ENCODE data around the gene SLC35E1.

Gene SLC35E1

DNA sequence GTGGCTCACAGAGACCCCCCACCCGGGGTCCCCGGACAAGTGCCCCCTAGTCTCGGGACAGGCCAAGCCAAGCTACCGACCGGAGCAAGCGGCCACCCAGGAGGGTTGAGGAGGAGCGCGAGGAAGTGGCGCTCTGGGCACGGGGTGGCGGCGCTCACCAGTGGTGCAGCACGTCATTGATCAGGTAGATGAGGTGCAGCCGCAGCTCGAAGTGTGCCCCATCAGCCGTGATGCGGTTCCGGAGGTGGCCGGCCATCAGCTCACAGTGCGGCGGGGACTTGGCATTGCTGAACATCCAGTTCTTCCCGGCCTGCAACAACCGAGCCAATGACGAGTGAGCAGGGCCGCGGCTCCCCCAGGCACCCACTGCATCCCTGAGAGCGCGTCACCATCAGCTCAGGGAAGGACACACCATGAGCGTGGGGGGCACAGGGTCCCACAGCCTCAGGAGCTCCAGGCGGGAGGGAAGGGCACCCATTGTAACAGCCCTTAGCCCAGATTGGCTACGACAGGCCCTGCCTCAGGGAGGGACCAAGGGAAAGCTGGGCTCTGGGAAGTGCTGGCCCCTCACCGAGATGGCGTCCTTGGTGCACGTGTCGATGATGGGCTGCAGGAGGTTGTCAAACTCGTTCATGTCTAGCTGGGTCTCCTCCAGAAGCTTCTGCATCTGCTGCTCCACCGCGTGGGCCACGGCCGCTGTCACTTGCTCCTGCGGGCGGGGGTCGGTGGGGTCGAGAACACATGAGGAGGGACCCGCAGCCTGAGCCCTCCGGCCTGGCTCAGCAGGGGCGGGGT is 39.6 kb downstream of the SLC35E1 start:
- DNase-seq (ENCODE audit: insufficient read length, low spot score) (no peak), FAIRE-seq (no peak)
- TF ChIP-seq, protein P1, sequence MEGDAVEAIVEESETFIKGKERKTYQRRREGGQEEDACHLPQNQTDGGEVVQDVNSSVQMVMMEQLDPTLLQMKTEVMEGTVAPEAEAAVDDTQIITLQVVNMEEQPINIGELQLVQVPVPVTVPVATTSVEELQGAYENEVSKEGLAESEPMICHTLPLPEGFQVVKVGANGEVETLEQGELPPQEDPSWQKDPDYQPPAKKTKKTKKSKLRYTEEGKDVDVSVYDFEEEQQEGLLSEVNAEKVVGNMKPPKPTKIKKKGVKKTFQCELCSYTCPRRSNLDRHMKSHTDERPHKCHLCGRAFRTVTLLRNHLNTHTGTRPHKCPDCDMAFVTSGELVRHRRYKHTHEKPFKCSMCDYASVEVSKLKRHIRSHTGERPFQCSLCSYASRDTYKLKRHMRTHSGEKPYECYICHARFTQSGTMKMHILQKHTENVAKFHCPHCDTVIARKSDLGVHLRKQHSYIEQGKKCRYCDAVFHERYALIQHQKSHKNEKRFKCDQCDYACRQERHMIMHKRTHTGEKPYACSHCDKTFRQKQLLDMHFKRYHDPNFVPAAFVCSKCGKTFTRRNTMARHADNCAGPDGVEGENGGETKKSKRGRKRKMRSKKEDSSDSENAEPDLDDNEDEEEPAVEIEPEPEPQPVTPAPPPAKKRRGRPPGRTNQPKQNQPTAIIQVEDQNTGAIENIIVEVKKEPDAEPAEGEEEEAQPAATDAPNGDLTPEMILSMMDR (IDR thresholded peaks at IDR 0.05; ENCODE audit: insufficient read depth, missing control alignments) = no peak

GRCh38 chr19:16531380-16531669 is 40.9 kb downstream of the SLC35E1 start:
- TF ChIP-seq, protein P1 (IDR thresholded peaks at IDR 0.05; ENCODE audit: insufficient read depth, missing control alignments) = no peak
- DNase-seq (ENCODE audit: insufficient read length, low spot score) (no peak), FAIRE-seq (no peak)

DNA sequence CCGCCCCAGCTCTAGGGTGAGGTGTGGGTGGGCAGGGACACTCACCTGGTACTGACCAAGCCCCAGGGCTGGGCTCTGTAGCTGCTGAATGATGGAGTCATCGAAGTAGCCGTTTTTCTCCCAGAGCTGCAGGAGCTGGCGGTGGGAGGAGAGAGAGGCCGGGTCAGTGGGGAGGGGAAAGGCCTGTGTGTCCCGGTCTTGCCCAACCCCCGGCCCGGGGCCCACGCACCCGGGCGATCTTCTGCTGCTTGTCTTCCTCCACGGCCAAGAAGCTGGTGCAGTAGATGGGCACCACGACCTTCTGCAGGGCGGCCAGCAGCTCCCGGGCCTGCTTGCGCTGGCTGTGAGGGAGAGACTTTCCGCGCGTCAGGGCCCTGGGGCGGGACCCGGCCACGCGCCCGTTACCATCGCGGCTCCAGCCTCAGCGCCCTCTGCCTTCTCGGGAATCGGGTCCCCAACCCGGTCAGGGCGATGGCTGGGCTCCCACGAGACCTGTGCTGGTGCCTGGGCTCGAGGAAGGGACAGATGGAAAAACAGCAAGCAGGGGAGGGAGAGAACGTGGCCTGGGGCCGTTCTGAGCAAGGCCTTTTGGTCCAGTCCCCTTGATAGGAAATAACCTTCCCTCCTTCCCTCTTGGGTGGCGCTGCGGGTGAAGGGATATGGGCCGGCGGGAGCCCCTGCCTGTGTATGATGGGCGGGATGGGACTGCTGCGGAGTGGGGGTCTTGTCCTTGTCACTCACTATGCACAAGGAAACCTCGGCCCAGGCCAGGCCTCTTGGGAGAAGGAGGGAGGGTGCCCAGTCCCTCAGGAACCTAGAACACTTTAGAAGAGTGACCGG is 41.5 kb downstream of the SLC35E1 start:
- no peak for DNase-seq (ENCODE audit: insufficient read length, low spot score)
- no peak for FAIRE-seq
- TF ChIP-seq, protein P1 (IDR thresholded peaks at IDR 0.05; ENCODE audit: insufficient read depth, missing control alignments) = no peak

GRCh38 chr19:16529466-16530144 is 42.6 kb downstream of the SLC35E1 start:
- FAIRE-seq (no peak), DNase-seq (ENCODE audit: insufficient read length, low spot score) (no peak)
- TF ChIP-seq, protein P1 (IDR thresholded peaks at IDR 0.05; ENCODE audit: insufficient read depth, missing control alignments) = no peak

DNA sequence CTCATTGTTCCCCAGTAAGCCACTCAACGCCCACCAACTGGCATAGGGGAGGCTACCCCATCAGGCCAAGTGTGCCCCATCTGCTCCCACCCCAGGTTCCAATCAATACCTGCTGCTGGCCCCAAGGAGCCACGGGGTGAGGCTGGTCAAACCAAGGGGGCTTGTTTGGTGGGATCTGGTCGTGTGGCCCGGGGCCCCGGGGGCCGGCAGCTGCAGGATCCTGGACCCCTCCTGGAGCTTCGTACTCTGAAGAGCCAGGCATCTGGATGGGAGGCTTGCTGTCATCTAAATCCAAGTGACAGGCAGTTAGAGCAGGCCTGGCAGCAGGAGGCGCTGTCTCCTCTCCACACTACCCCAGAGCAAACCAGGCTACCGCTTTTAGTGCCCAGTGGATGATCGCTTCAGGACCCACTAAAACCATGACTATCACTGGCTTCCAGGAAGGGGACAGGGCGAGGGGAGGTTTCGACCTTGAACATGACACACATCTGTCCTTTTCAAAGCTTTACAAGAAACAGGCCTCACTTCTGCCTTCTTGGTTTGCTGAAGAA is 44.2 kb downstream of the SLC35E1 start:
- DNase-seq (ENCODE audit: insufficient read length, low spot score) (no peak), FAIRE-seq (no peak)

DNA sequence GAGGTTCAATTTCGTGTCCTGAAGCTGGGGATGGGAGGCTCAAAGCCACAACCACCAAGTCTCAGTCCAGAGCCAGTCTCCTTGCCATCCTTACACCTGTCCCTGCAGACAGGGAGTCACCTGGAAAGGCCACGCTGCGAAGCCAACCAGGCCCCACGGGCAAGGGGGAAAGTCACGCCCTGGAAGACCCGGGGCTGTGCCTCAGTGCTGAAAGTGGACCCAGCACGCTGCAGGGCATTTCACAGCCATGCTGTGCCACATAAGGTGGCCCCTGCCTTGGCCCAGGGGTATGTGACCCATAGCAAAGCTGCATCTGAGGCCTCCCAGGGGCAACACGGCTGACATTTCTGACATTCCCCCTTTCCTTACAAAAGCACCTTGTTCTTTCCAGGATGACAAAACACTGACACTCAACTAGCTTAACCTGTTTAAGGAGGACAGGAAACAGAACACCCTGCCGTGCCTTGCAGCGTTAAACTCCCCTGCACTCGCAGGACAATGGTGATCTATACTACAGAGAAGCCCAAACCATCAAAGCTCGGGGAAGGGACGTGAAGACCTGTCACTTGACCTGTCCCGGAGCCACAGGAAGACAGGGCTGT is 44.8 kb downstream of the SLC35E1 start:
- TF ChIP-seq, protein P1 (IDR thresholded peaks at IDR 0.05; ENCODE audit: insufficient read depth, missing control alignments) = no peak
- DNase-seq (ENCODE audit: insufficient read length, low spot score) = no peak
- FAIRE-seq = no peak

More for the DNA sequence above, 44.2 kb downstream of the SLC35E1 start:
- TF ChIP-seq, protein P1 (IDR thresholded peaks at IDR 0.05; ENCODE audit: insufficient read depth, missing control alignments) = peak; percentile 35
